ENCODE results near the gene ZNF181. TPM values are rescaled to one million over a fixed set of nuclear protein-coding genes. Genes with fewer than 3 reads are reported as not detected.

Gene ZNF181
- total RNA-seq, 1 experiment from 2014 or later = 8.2 TPM

DNA sequence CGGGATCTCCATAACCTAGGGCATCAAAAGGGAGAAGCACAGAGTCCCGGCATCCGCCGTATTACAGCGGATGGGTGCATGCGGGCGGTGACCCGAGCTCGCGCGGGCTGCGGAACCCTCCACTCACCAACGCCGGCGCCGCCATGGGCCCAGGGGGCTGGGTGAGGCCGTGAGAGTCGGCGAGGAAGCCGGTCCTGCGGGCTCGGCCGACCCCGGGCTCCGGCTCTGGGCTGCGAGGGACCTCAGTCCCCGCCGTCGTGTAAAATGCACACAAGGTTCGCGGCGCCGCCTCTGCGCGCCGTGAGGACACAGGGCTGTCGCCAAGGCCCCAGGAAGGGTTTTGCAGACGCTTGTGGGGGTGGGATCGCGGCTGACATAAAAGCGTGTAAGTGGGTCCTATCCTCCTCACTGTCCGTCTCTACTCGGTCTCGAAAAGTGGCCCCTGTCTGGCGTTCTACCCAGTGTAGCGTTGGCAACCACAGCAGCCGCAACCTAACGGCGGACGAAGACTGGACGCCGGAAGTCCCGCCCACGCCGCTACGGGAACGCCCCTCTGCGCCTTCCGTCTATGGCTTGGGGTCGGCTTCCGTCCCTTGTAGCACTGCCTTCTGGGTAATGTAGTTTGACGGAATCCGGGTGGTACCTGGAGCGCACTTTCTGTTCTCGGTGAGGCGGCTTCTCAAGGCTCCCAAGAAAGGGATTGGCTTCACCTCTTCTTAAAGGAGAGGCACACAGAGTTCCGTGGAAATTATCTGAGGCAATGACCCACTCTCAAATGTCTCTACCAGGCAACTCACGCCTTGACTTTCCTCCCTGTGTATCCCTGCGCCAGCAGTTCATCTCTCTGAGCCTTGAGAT lies 38.9 kb downstream of the ZNF181 start, which contains the start of gene ZNF599:
ZNF599 (minus strand) TSS at position 519 of the 858 bp plus-strand sequence; CDS start at position 145, 374 bp downstream.
- Mint-ChIP-seq H3K4me3 (peak within 1 kb of the TSS; percentile 87 to 95), H3K4me1 (peaks cover 8 to 14% of the 10 kb centered on the region in 2 experiments), H3K27ac (no peak within 1 kb of the TSS), H3K36me3 (ENCODE audit: insufficient read depth in 1 of 3, low read depth in 3 of 3) (peaks cover 4 to 21% (median 14%) of the 10 kb centered on the region in 3 experiments), H3K27me3 (ENCODE audit: low read depth) (peaks cover 25% of the 10 kb centered on the region), H3K9me3 (peaks cover 20 to 27% of the 10 kb centered on the region in 2 experiments)
- Histone ChIP-seq H3K27ac (ENCODE audit: insufficient read length, low read depth, low read length) (no peak within 1 kb of the TSS), H2BK5ac (ENCODE audit: insufficient read length, low read length) (no peak within 1 kb of the TSS), H4K5ac (ENCODE audit: insufficient read length, low read depth, low read length) (no peak within 1 kb of the TSS), H2BK20ac (ENCODE audit: low read depth, low read length, poor library complexity, severe bottlenecking) (no peak within 1 kb of the TSS), H3K27me3 (ENCODE audit: insufficient read depth, low read length) (no peaks in the 10 kb centered on the region), H3K4ac (ENCODE audit: low read depth, low read length) (no peak within 1 kb of the TSS), H3K18ac (ENCODE audit: insufficient read length, low read depth, low read length) (no peak within 1 kb of the TSS), H3K9ac (ENCODE audit: extremely low read depth, insufficient read length, low read length) (peak within 1 kb of the TSS; percentile 6), H3K79me1 (ENCODE audit: insufficient read depth, low read depth, low read length, poor library complexity, severe bottlenecking) (no peaks in the 10 kb centered on the region), H3K4me1 (ENCODE audit: insufficient read depth, low read length) (no peaks in the 10 kb centered on the region), H2AK5ac (ENCODE audit: insufficient read length, low read length) (no peak within 1 kb of the TSS), H2BK12ac (ENCODE audit: insufficient read length, low read depth, low read length) (no peak within 1 kb of the TSS), H4K20me1 (ENCODE audit: control insufficient read depth, insufficient read depth, insufficient read length) (no peaks in the 10 kb centered on the region), H3K9me3 (ENCODE audit: control insufficient read depth, low read depth, low read length) (no peaks in the 10 kb centered on the region), H4K8ac (replicated peaks; ENCODE audit: insufficient read length, low read depth, low read length) (no peak within 1 kb of the TSS), H3K56ac (ENCODE audit: insufficient read length, low read depth, low read length) (no peak within 1 kb of the TSS), H3K23me2 (ENCODE audit: insufficient read length, low read depth, low read length, poor library complexity, severe bottlenecking) (peaks cover 5% of the 10 kb centered on the region), H3T11ph (ENCODE audit: low read length) (no peak within 1 kb of the TSS), H2BK15ac (ENCODE audit: low read depth, low read length) (no peak within 1 kb of the TSS), H3K79me2 (ENCODE audit: insufficient read depth, low read length) (no peaks in the 10 kb centered on the region), H3K14ac (ENCODE audit: insufficient read depth, low read length) (no peak within 1 kb of the TSS), H2BK120ac (ENCODE audit: low read depth, low read length, poor library complexity, severe bottlenecking) (no peak within 1 kb of the TSS), H4K91ac (ENCODE audit: insufficient read length, low read depth, low read length) (no peak within 1 kb of the TSS), H2AFZ (ENCODE audit: low read length) (peak within 1 kb of the TSS; percentile 96), H3K23ac (ENCODE audit: insufficient read length, low read depth, low read length) (no peak within 1 kb of the TSS), H3K4me2 (ENCODE audit: insufficient read depth, insufficient read length, low read length) (peak within 1 kb of the TSS; percentile 70)
- DNase-seq = peak; percentile 91
- no CpG with 5 or more reads among the region's 69 CpGs for WGBS (ENCODE audit: extremely low coverage, insufficient read length, low lambda C conversion rate)
- TF ChIP-seq, protein P1, sequence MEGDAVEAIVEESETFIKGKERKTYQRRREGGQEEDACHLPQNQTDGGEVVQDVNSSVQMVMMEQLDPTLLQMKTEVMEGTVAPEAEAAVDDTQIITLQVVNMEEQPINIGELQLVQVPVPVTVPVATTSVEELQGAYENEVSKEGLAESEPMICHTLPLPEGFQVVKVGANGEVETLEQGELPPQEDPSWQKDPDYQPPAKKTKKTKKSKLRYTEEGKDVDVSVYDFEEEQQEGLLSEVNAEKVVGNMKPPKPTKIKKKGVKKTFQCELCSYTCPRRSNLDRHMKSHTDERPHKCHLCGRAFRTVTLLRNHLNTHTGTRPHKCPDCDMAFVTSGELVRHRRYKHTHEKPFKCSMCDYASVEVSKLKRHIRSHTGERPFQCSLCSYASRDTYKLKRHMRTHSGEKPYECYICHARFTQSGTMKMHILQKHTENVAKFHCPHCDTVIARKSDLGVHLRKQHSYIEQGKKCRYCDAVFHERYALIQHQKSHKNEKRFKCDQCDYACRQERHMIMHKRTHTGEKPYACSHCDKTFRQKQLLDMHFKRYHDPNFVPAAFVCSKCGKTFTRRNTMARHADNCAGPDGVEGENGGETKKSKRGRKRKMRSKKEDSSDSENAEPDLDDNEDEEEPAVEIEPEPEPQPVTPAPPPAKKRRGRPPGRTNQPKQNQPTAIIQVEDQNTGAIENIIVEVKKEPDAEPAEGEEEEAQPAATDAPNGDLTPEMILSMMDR (conservative IDR thresholded peaks at IDR 0.05) = no peak
